ENCODE results near the gene FSHR. TPM values are rescaled to one million over a fixed set of nuclear protein-coding genes. Genes with fewer than 3 reads are reported as not detected.

FSHR gene
- total RNA-seq, 1 donor from 2014 or later: not detected

- TF ChIP-seq CTCF (conservative IDR thresholded peaks at IDR 0.05): peak; percentile 64
- no peak for DNase-seq (ENCODE audit: extremely low spot score, unreplicated experiment)
- H3K27ac Mint-ChIP-seq: no peak overlapping the region
- peaks cover 3% of the 10 kb centered on the region for H3K27me3 Mint-ChIP-seq
- H3K9me3 Mint-ChIP-seq: no peaks in the 10 kb centered on the region
- peaks cover 19% of the 10 kb centered on the region for H3K4me1 Mint-ChIP-seq (ENCODE audit: unreplicated experiment)
- H3K36me3 Mint-ChIP-seq: no peaks in the 10 kb centered on the region
- H3K4me3 Mint-ChIP-seq: no peak overlapping the region
Measured at GRCh38 chr2:49044350-49045079, 109.8 kb downstream of the FSHR start.

GRCh38 chr2:49043405-49043982, 110.8 kb downstream of the FSHR start:
- DNase-seq (ENCODE audit: extremely low spot score, unreplicated experiment): no peak
- Mint-ChIP-seq H3K4me1 (ENCODE audit: unreplicated experiment) (peaks cover 19% of the 10 kb centered on the region), H3K36me3 (no peaks in the 10 kb centered on the region), H3K27ac (no peak overlapping the region), H3K9me3 (no peaks in the 10 kb centered on the region), H3K4me3 (no peak overlapping the region), H3K27me3 (peaks cover 3% of the 10 kb centered on the region)
- TF ChIP-seq CTCF (conservative IDR thresholded peaks at IDR 0.05): no peak

- no peaks in the 10 kb centered on the region for H3K36me3 Mint-ChIP-seq
- H3K27me3 Mint-ChIP-seq: peaks cover 3% of the 10 kb centered on the region
- no peak for DNase-seq (ENCODE audit: extremely low spot score, unreplicated experiment)
- H3K9me3 Mint-ChIP-seq: no peaks in the 10 kb centered on the region
- H3K4me1 Mint-ChIP-seq (ENCODE audit: unreplicated experiment): peaks cover 19% of the 10 kb centered on the region
- H3K4me3 Mint-ChIP-seq: no peak overlapping the region
- H3K27ac Mint-ChIP-seq: no peak overlapping the region
- no peak for TF ChIP-seq CTCF (conservative IDR thresholded peaks at IDR 0.05)
Measured at GRCh38 chr2:49042488-49042887, 111.8 kb downstream of the FSHR start.

GRCh38 chr2:49041061-49041460, 113.3 kb downstream of the FSHR start:
- no peak overlapping the region for H3K27ac Mint-ChIP-seq
- no peaks in the 10 kb centered on the region for H3K9me3 Mint-ChIP-seq
- no peak overlapping the region for H3K4me3 Mint-ChIP-seq
- peaks cover 3% of the 10 kb centered on the region for H3K27me3 Mint-ChIP-seq
- no peaks in the 10 kb centered on the region for H3K36me3 Mint-ChIP-seq
- peaks cover 19% of the 10 kb centered on the region for H3K4me1 Mint-ChIP-seq (ENCODE audit: unreplicated experiment)
- TF ChIP-seq CTCF (conservative IDR thresholded peaks at IDR 0.05): no peak
- DNase-seq (ENCODE audit: extremely low spot score, unreplicated experiment): no peak

GRCh38 chr2:49037197-49037596, 117.1 kb downstream of the FSHR start:
- Mint-ChIP-seq H3K4me3 (no peak overlapping the region), H3K4me1 (ENCODE audit: unreplicated experiment) (peaks cover 5% of the 10 kb centered on the region), H3K27ac (no peak overlapping the region), H3K9me3 (no peaks in the 10 kb centered on the region), H3K36me3 (no peaks in the 10 kb centered on the region), H3K27me3 (peaks cover 3% of the 10 kb centered on the region)
- no peak for DNase-seq (ENCODE audit: extremely low spot score, unreplicated experiment)
- TF ChIP-seq CTCF (conservative IDR thresholded peaks at IDR 0.05): no peak

Data from type B pancreatic cell (in vitro differentiated cells).